AG04450 (cell line): ENCODE results near the gene NIPSNAP2. TPM values are rescaled to one million over a fixed set of nuclear protein-coding genes. Genes with fewer than 3 reads are reported as not detected.
A peak's percentile ranks its signal among the peaks of the same experiment; 100 is the strongest.

ENCODE experiments used
- CTCF ChIA-PET: fragments of 300-600, 350-600 bp; formaldehyde crosslinking; extraction: SDS; loops from one replicate; lab custom pipeline; 2022; ENCODE audit warnings: antibody characterized with exemption, inconsistent platforms; lab: Charles Lee
- POLR2A ChIA-PET: fragments of 350-600 bp; formaldehyde crosslinking; extraction: SDS; loops from one replicate; lab custom pipeline; 2021; ENCODE audit warnings: antibody characterized with exemption, inconsistent platforms; lab: Yijun Ruan, JAX
- DNase-seq: peaks from one replicate; pipeline ENCODE4 v3.0.0-alpha.2; 2011; ENCODE audit warnings: low read depth, low spot score
- H3K27ac ChIP-seq: one replicate; pipeline ENCODE4 v1.5.1; 2012; ENCODE audit warnings: low read depth, low read length, control low read depth
- H3K27me3 ChIP-seq: one replicate; pipeline ENCODE4 v1.6.0; 2012; ENCODE audit warnings: low read length; ENCODE audit not compliant: control insufficient read depth, insufficient read depth
- H3K4me3 ChIP-seq: 2 replicates; pipeline ENCODE4 v1.5.1; 2011; ENCODE audit warnings: mild to moderate bottlenecking, low read depth, low read length, control low read depth
- H3K9me3 ChIP-seq: 2 replicates; pipeline ENCODE4 v1.5.1; 2012; ENCODE audit warnings: low read length; ENCODE audit not compliant: control insufficient read depth, insufficient read depth
- CTCF ChIP-seq: IDR thresholded peaks from 2 replicates; pipeline ENCODE4 v1.5.1; 2011; ENCODE audit warnings: low read depth, low read length, control low read depth, inconsistent platforms
- polyA minus RNA-seq: library from RNA; depleted of rRNA, polyadenylated mRNA; stranded (reverse); fragments of >200 nt; gene quantifications from 2 replicates; pipeline ENCODE4 v1.2.3, GENCODE V29; 2011; rRNA and poly(A)+ RNA removed
- polyA plus RNA-seq: library from polyadenylated mRNA; depleted of rRNA; stranded (reverse); fragments of >200 nt; gene quantifications from 2 replicates; pipeline ENCODE4 v1.2.3, GENCODE V29; 2011; rRNA removed

Gene NIPSNAP2
- 61.9 and 90.6 TPM in 2 replicates for polyA plus RNA-seq
- polyA minus RNA-seq: 26.0 and 40.1 TPM in 2 replicates

GRCh38 chr7:55964261-55965099 is at the start of gene NIPSNAP2:
NIPSNAP2 (plus strand) TSS chr7:55964585; CDS start chr7:55964610, 25 bp downstream.
- ChIA-PET POLR2A (interaction anchor here (0.6 kb wide), 2 partner anchors 38 to 323 kb away, joined by 3 to 6 read pairs; no protein-coding TSS in a partner anchor), CTCF (interaction anchor here (0.5 to 2.6 kb wide), 39 partner anchors 9 to 688 kb away, joined by 3 to 25 read pairs (median 3); partner anchors contain the start of genes CCT6A, PHKG1 and PSPH)
- peak; percentile 16; the same call in 1 of the 2 replicates for TF ChIP-seq CTCF
- DNase-seq: no peak
- Histone ChIP-seq H3K27ac (peak within 1 kb of the TSS; percentile 70), H3K9me3 (no peaks in the 10 kb centered on the region), H3K4me3 (peak within 1 kb of the TSS; percentile 82), H3K27me3 (no peaks in the 10 kb centered on the region)

DNA sequence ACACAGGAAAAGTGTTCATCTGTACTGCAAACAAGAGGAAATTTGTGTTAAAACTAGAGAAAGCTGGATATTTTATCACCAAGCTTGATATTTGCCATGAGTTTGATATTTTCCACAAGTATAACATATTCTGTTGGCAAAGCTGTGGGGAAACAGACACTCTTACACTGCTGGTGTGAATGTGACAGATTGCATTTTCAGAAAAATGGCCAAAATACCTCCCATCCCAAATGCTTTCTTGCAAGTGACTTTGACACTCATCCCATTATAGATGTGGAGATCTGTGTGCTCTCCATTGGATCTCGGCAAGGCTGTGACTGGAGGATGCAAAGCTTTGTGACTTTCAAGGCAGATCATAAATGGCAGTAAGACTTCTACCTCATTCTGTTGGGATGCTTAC is 46.6 kb upstream of the NIPSNAP2 start:
- CTCF ChIA-PET: interaction anchor here (0.7 kb wide), 1 partner anchor 20 kb away, joined by 3 read pairs; no protein-coding TSS in a partner anchor
- Histone ChIP-seq H3K4me3 (no peak overlapping the region), H3K27me3 (no peaks in the 10 kb centered on the region), H3K9me3 (no peaks in the 10 kb centered on the region), H3K27ac (no peak overlapping the region)
- DNase-seq: no peak
- TF ChIP-seq CTCF: no peak
- POLR2A ChIA-PET: no interaction called here

DNA sequence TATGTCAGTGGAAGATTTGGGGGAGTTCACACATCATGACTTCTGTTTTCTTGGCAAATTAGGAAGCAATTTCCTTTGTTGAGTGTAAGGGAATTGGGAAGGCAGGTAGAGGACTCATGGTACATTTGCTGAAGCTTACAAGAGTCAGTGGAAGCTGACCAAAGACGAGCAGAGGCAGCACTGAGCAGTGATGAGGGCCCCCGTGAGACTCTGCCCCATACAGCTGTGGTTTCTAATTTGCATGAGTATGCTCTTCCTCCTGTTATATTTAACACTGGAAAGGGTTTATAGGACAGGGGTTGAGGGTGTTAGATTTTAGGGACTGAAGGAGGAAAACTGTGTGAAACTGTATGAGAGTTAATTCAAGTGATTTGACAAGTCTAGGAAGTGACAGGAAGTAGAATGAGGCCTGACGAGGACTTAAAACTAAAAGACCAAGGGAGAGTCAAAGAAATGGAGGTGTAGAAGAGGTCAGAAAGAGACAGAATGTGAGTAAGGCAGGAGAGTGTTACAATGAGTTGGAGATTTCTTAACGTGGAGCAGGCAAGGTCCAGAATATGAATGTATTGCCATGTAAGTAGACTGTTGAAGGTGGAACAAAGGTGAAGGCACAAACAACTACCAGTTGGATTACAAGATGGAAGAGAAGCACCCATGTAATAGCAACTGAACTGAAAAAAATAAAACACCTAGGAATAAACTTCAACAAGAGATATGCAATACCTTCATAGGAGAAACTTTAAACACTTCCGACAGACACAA is 36.2 kb upstream of the NIPSNAP2 start:
- ChIA-PET POLR2A (no interaction called here), CTCF (no interaction called here)
- H3K27me3 ChIP-seq: no peaks in the 10 kb centered on the region
- DNase-seq: no peak
- H3K4me3 ChIP-seq: no peak overlapping the region
- no peak for TF ChIP-seq CTCF
- H3K9me3 ChIP-seq: no peaks in the 10 kb centered on the region
- H3K27ac ChIP-seq: no peak overlapping the region

- no peak overlapping the region for H3K27ac ChIP-seq
- ChIA-PET POLR2A (no interaction called here), CTCF (no interaction called here)
- TF ChIP-seq CTCF: no peak
- H3K9me3 ChIP-seq: peaks cover 9% of the 10 kb centered on the region
- H3K27me3 ChIP-seq: no peaks in the 10 kb centered on the region
- no peak for DNase-seq
- H3K4me3 ChIP-seq: no peak overlapping the region
Observed at GRCh38 chr7:55931421-55932151, 32.8 kb upstream of the NIPSNAP2 start.
